AG04449 (cell line): ENCODE data around the gene MPC1.

Source experiments
- CTCF ChIA-PET: fragments of 350-600 bp; formaldehyde crosslinking; extraction: SDS; loops from one replicate; lab custom pipeline; 2021; ENCODE audit warnings: antibody characterized with exemption; lab: Yijun Ruan, JAX
- POLR2A ChIA-PET: fragments of 400-600, 350-600 bp; formaldehyde crosslinking; extraction: SDS; loops from one replicate; lab custom pipeline; 2020; ENCODE audit warnings: antibody characterized with exemption, inconsistent platforms; lab: Yijun Ruan, JAX
- DNase-seq: peaks from one replicate; pipeline ENCODE4 v3.0.0-alpha.2; 2010; ENCODE audit warnings: low read depth, low spot score
- H3K4me3 ChIP-seq: 2 replicates; pipeline ENCODE4 v1.5.1; 2011; ENCODE audit warnings: low read depth, mild to moderate bottlenecking, control low read depth, low read length
- TF ChIP-seq, protein P1 (sequence below): IDR thresholded peaks from one replicate; pipeline ENCODE4 v1.5.1; 2011; ENCODE audit warnings: mild to moderate bottlenecking, moderate library complexity, low read length, control low read depth, inconsistent platforms; ENCODE audit not compliant: insufficient read depth; ENCODE audit errors: missing control alignments

MPC1 gene

GRCh38 chr6:166411271-166411670, 28.5 kb upstream of the MPC1 start:
- POLR2A ChIA-PET: no interaction called here
- H3K4me3 ChIP-seq: no peak overlapping the region
- CTCF ChIA-PET: interaction anchor here (1.2 to 4.0 kb wide), 2 partner anchors 8 to 11 kb away, joined by 3 to 22 read pairs; no protein-coding TSS in a partner anchor
- DNase-seq: no peak
- TF ChIP-seq, protein P1, sequence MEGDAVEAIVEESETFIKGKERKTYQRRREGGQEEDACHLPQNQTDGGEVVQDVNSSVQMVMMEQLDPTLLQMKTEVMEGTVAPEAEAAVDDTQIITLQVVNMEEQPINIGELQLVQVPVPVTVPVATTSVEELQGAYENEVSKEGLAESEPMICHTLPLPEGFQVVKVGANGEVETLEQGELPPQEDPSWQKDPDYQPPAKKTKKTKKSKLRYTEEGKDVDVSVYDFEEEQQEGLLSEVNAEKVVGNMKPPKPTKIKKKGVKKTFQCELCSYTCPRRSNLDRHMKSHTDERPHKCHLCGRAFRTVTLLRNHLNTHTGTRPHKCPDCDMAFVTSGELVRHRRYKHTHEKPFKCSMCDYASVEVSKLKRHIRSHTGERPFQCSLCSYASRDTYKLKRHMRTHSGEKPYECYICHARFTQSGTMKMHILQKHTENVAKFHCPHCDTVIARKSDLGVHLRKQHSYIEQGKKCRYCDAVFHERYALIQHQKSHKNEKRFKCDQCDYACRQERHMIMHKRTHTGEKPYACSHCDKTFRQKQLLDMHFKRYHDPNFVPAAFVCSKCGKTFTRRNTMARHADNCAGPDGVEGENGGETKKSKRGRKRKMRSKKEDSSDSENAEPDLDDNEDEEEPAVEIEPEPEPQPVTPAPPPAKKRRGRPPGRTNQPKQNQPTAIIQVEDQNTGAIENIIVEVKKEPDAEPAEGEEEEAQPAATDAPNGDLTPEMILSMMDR: no peak

GRCh38 chr6:166410426-166410935, 27.7 kb upstream of the MPC1 start:
- TF ChIP-seq, protein P1: no peak
- H3K4me3 ChIP-seq: no peak overlapping the region
- no peak for DNase-seq
- ChIA-PET POLR2A (no interaction called here), CTCF (interaction anchor here (1.4 to 4.0 kb wide), 3 partner anchors 10 to 135 kb away, joined by 3 to 22 read pairs (median 4); no protein-coding TSS in a partner anchor)

DNA sequence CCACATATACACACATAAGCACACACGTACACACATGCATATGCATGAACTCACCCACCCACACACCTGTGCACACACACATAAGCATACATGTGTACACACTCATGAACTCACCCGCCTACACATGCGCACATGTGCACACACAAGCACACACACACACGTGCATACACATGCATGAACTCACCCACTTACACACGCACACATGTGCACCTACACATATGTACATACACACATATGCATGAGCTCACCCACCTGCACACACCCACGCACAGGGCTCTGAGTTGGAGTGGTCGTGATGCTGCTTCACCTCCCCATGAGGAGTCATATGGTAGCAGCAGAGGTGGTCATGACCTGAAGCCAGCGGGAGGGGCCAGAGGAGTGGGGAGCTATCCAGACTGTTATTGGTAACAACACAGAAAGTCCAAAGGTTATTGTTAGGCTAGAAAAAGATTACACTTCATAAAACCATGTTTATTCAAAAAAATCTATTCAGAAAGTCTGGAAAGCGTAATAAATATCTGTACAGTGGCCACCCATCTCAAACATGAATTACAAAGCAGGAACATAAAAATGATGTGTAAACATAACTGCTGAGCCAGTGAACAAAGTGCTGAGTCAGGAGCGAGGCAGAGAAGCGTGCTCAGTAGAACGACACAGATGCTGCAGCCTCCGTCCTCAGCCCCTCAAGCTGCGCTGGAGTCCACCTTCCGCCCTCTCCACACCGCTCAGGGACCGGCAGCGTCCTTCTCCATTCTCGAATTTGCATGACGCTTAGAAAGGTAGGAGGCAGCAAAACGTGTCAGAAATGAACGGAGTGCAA, 26.4 kb upstream of the MPC1 start:
- TF ChIP-seq, protein P1: no peak
- no peak for DNase-seq
- ChIA-PET POLR2A (no interaction called here), CTCF (interaction anchor here (1.4 to 4.0 kb wide), 3 partner anchors 9 to 133 kb away, joined by 3 to 22 read pairs (median 4); no protein-coding TSS in a partner anchor)
- H3K4me3 ChIP-seq: no peak overlapping the region

DNA sequence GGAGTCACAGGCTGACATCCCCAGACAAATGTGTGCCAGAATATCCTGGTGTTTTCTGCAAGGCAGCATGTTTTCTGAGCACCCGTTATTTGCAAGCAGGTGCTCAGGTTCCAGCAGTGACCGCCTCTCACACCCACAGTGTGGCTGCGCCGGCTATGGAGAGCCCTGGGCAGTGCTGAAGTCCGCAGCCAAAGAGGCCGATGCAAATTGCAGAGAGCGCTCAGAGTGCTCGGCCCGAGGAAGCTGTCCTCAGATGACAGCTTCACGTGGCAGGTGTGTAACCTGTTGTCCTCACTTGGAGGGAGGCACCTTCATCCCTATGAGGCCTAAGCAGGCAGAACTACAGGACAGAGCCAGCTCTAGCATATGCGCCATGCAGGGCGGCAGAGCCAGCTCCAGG, 23.5 kb upstream of the MPC1 start:
- DNase-seq: no peak
- POLR2A ChIA-PET: no interaction called here

GRCh38 chr6:166405386-166405785, 22.6 kb upstream of the MPC1 start:
- no peak overlapping the region for H3K4me3 ChIP-seq
- CTCF ChIA-PET: interaction anchor here (0.6 to 8.5 kb wide), 3 partner anchors 9 to 130 kb away, joined by 3 to 153 read pairs (median 5); no protein-coding TSS in a partner anchor
- POLR2A ChIA-PET: no interaction called here
- DNase-seq: no peak
- TF ChIP-seq, protein P1: no peak

More for the DNA sequence above, 23.5 kb upstream of the MPC1 start:
- CTCF ChIA-PET: interaction anchor here (1.0 to 1.2 kb wide), 2 partner anchors 8 to 132 kb away, joined by 4 to 7 read pairs; no protein-coding TSS in a partner anchor
- TF ChIP-seq, protein P1: no peak
- no peak overlapping the region for H3K4me3 ChIP-seq
